ENCODE results near the gene CPLANE1.

GRCh38 chr5:37206736-37207135 lies 42.4 kb downstream of the CPLANE1 start:
- TF ChIP-seq CTCF (IDR thresholded peaks at IDR 0.05) = no peak
- no peak for TF ChIP-seq POLR2AphosphoS5 (IDR thresholded peaks at IDR 0.05)

Measured in transverse colon (tissue), 4 donors.